ENCODE data around the gene GPNMB. TPM values are rescaled to one million over a fixed set of nuclear protein-coding genes. Genes with fewer than 3 reads are reported as not detected.

The GPNMB gene
- total RNA-seq, 2 donors from 2014 or later, result 12.8 to 43.3 TPM

- DNase-seq, result peak; percentile 51
- intact Hi-C loops (cut with DNase I), result no loop called here
Measured at GRCh38 chr7:23277359-23277989, 30.9 kb downstream of the GPNMB start.

DNA sequence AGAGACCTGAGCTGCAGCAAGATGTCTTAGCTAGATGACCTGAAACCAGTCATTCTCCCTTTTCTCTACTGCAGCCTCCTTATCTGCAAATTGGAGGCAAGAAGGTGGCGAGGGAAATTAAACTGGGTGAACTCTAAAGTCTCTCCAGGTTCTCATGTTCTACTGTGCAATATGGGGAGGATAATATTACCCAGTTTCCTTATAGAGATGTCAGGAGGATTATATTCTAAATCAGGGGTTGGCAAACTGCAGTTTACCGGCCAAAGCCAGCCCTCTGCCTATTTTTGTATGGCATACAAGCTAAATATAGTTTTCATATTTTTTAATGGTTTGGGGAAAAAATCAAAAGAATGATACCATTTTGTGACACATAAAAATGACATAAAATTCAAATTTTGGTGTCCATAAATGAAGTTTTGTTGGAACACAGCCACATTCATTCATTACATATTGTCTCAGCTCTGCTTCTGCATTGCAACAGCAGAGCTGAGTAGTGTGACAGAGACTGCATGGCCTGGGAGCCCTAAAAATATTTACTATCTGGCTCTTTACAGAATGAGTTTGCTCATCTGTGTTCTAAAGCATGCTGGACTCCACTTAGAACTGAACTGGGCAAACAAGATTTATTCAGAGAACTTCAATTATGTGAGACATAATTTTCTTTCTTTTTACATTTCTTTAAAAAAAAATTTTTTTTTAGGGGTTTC is 33.4 kb downstream of the GPNMB start:
- Histone ChIP-seq H3K4me1 (no peaks in the 10 kb centered on the region), H3K9ac (ENCODE audit: low read depth in 2 of 2, low read length in 2 of 2) (no peak overlapping the region), H3K27me3 (no peaks in the 10 kb centered on the region), H3K4me3 (no peak overlapping the region), H3K36me3 (no peaks in the 10 kb centered on the region), H3K9me3 (no peaks in the 10 kb centered on the region), H3K27ac (no peak overlapping the region)
- TF ChIP-seq, protein P1, sequence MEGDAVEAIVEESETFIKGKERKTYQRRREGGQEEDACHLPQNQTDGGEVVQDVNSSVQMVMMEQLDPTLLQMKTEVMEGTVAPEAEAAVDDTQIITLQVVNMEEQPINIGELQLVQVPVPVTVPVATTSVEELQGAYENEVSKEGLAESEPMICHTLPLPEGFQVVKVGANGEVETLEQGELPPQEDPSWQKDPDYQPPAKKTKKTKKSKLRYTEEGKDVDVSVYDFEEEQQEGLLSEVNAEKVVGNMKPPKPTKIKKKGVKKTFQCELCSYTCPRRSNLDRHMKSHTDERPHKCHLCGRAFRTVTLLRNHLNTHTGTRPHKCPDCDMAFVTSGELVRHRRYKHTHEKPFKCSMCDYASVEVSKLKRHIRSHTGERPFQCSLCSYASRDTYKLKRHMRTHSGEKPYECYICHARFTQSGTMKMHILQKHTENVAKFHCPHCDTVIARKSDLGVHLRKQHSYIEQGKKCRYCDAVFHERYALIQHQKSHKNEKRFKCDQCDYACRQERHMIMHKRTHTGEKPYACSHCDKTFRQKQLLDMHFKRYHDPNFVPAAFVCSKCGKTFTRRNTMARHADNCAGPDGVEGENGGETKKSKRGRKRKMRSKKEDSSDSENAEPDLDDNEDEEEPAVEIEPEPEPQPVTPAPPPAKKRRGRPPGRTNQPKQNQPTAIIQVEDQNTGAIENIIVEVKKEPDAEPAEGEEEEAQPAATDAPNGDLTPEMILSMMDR (IDR thresholded peaks at IDR 0.05), result no peak
- DNase-seq, result no peak
- intact Hi-C loops (cut with DNase I), result no loop called here

More at GRCh38 chr7:23277359-23277989, 30.9 kb downstream of the GPNMB start:
- no peak overlapping the region for H3K9ac ChIP-seq (ENCODE audit: low read depth in 2 of 2, low read length in 2 of 2)
- TF ChIP-seq, protein P1 (IDR thresholded peaks at IDR 0.05), result peak; percentile 65
- no peaks in the 10 kb centered on the region for H3K4me1 ChIP-seq
- no peaks in the 10 kb centered on the region for H3K36me3 ChIP-seq
- no peaks in the 10 kb centered on the region for H3K27me3 ChIP-seq
- H3K9me3 ChIP-seq, result no peaks in the 10 kb centered on the region
- H3K27ac ChIP-seq, result no peak overlapping the region
- no peak overlapping the region for H3K4me3 ChIP-seq

- DNase-seq, result no peak
Measured at GRCh38 chr7:23283086-23283485, 36.5 kb downstream of the GPNMB start.

GRCh38 chr7:23284871-23285270 is 38.3 kb downstream of the GPNMB start:
- no peaks in the 10 kb centered on the region for H3K36me3 ChIP-seq

More at GRCh38 chr7:23283086-23283485, 36.5 kb downstream of the GPNMB start:
- Histone ChIP-seq H3K36me3 (no peaks in the 10 kb centered on the region), H3K4me3 (no peak overlapping the region), H3K27ac (no peak overlapping the region), H3K4me1 (no peaks in the 10 kb centered on the region), H3K9me3 (no peaks in the 10 kb centered on the region), H3K27me3 (no peaks in the 10 kb centered on the region), H3K9ac (ENCODE audit: low read depth in 2 of 2, low read length in 2 of 2) (no peak overlapping the region)
- TF ChIP-seq, protein P1 (IDR thresholded peaks at IDR 0.05), result no peak
- intact Hi-C loops (cut with DNase I), result no loop called here

More at GRCh38 chr7:23284871-23285270, 38.3 kb downstream of the GPNMB start:
- no peak for DNase-seq
- intact Hi-C loops (cut with DNase I), result no loop called here
- Histone ChIP-seq H3K4me1 (no peaks in the 10 kb centered on the region), H3K4me3 (no peak overlapping the region), H3K9me3 (no peaks in the 10 kb centered on the region), H3K27ac (no peak overlapping the region), H3K9ac (ENCODE audit: low read depth in 2 of 2, low read length in 2 of 2) (no peak overlapping the region), H3K27me3 (no peaks in the 10 kb centered on the region)
- TF ChIP-seq, protein P1 (IDR thresholded peaks at IDR 0.05), result no peak
